Measurements from ENCODE around the gene NHERF1. TPM values are rescaled to one million over a fixed set of nuclear protein-coding genes. Genes with fewer than 3 reads are reported as not detected.

Gene NHERF1
- polyA plus RNA-seq, 1 donor (not counting 4 experiments of a cell fraction or from before 2014, with no cell fraction given), result 45.6 TPM

- no peaks in the 10 kb centered on the region for H3K27me3 ChIP-seq (ENCODE audit: control insufficient read depth, extremely low read depth, insufficient read depth, low read length)
- no peak overlapping the region for H3K27ac ChIP-seq (ENCODE audit: control insufficient read depth, insufficient read depth, low read length)
- H3K9ac ChIP-seq (ENCODE audit: control insufficient read depth, extremely low read depth, insufficient read depth, low read length), result no peak overlapping the region
- no peak overlapping the region for H3K4me2 ChIP-seq (ENCODE audit: control insufficient read depth, extremely low read depth, insufficient read depth, low read depth, low read length)
- H3K79me2 ChIP-seq (ENCODE audit: control insufficient read depth, insufficient read depth, low read length), result no peaks in the 10 kb centered on the region
- no peak overlapping the region for H2AFZ ChIP-seq (ENCODE audit: control insufficient read depth, low read length)
- H3K36me3 ChIP-seq (ENCODE audit: control insufficient read depth in 2 of 2, extremely low read depth in 1 of 2, insufficient read depth in 2 of 2, low read length in 2 of 2), result peaks cover 0 to 8% of the 10 kb centered on the region in 2 experiments
- H3K9me3 ChIP-seq (ENCODE audit: control insufficient read depth, low read depth, low read length), result no peaks in the 10 kb centered on the region
- dilution Hi-C loops (cut with MboI; ENCODE audit: extremely low pct_ligation_motif_present, low sequenced_read_pairs), result no loop called here
- FAIRE-seq (no peak), DNase-seq (ENCODE audit: low read depth, low spot score) (no peak)
- H4K20me1 ChIP-seq (ENCODE audit: control insufficient read depth, extremely low read depth, insufficient read depth, low read length), result no peaks in the 10 kb centered on the region
- H3K4me3 ChIP-seq (ENCODE audit: control insufficient read depth in 2 of 3, extremely low read depth in 1 of 3, insufficient read depth in 2 of 3, low read depth in 1 of 3, low read length in 3 of 3), result no peak overlapping the region
- TF ChIP-seq EZH2 (IDR thresholded peaks at IDR 0.05; ENCODE audit: low read length) (no peak), CTCF (optimal IDR thresholded peaks at IDR 0.05 in 1 of 3, IDR thresholded peaks at IDR 0.05 in 1 of 3, conservative IDR thresholded peaks at IDR 0.05 in 1 of 3; ENCODE audit: extremely low read depth in 1 of 3, insufficient read depth in 2 of 3, low read length in 3 of 3) (no peak)
- H3K9me1 ChIP-seq (ENCODE audit: control insufficient read depth, extremely low read depth, insufficient read depth, low read length), result no peaks in the 10 kb centered on the region
- H3K4me1 ChIP-seq (ENCODE audit: control insufficient read depth, extremely low read depth, insufficient read depth, low read length), result no peaks in the 10 kb centered on the region
These were observed 57.9 kb downstream of the NHERF1 start for GRCh38 chr17:74806334-74806733.

DNA sequence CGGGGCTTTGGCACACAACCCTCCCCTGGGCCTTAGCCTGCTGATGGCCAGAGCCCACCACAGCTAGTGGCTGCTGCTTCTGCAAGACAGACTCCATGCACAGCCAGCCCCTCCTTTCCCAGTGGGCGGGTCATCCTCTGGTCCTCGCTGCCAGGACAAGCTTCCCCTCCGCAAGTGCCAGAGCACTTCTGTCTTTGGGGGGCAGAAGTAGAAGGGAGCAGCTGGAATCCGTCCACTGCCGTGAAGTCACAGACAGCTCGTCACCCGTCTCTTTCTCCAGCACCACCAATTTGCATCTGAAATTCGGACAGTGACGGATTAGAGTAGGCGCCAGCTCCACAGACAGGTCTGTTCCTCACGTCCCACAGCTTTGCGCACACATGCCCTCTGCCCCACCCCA is 59.0 kb downstream of the NHERF1 start:
- H3K4me3 ChIP-seq (ENCODE audit: control insufficient read depth in 2 of 3, extremely low read depth in 1 of 3, insufficient read depth in 2 of 3, low read depth in 1 of 3, low read length in 3 of 3), result no peak overlapping the region
- DNase-seq (ENCODE audit: low read depth, low spot score), result no peak
- no peak overlapping the region for H3K27ac ChIP-seq (ENCODE audit: control insufficient read depth, insufficient read depth, low read length)
- TF ChIP-seq CTCF (optimal IDR thresholded peaks at IDR 0.05 in 1 of 3, IDR thresholded peaks at IDR 0.05 in 1 of 3, conservative IDR thresholded peaks at IDR 0.05 in 1 of 3; ENCODE audit: extremely low read depth in 1 of 3, insufficient read depth in 2 of 3, low read length in 3 of 3) (no peak), EZH2 (IDR thresholded peaks at IDR 0.05; ENCODE audit: low read length) (no peak)
- H3K9me1 ChIP-seq (ENCODE audit: control insufficient read depth, extremely low read depth, insufficient read depth, low read length), result no peaks in the 10 kb centered on the region
- no peaks in the 10 kb centered on the region for H3K4me1 ChIP-seq (ENCODE audit: control insufficient read depth, extremely low read depth, insufficient read depth, low read length)
- no peaks in the 10 kb centered on the region for H3K27me3 ChIP-seq (ENCODE audit: control insufficient read depth, extremely low read depth, insufficient read depth, low read length)
- no peak overlapping the region for H3K4me2 ChIP-seq (ENCODE audit: control insufficient read depth, extremely low read depth, insufficient read depth, low read depth, low read length)
- H3K36me3 ChIP-seq (ENCODE audit: control insufficient read depth in 2 of 2, extremely low read depth in 1 of 2, insufficient read depth in 2 of 2, low read length in 2 of 2), result peaks cover 0 to 11% of the 10 kb centered on the region in 2 experiments
- no peak for FAIRE-seq
- no peaks in the 10 kb centered on the region for H4K20me1 ChIP-seq (ENCODE audit: control insufficient read depth, extremely low read depth, insufficient read depth, low read length)
- H3K79me2 ChIP-seq (ENCODE audit: control insufficient read depth, insufficient read depth, low read length), result no peaks in the 10 kb centered on the region
- H3K9ac ChIP-seq (ENCODE audit: control insufficient read depth, extremely low read depth, insufficient read depth, low read length), result no peak overlapping the region
- dilution Hi-C loops (cut with MboI; ENCODE audit: extremely low pct_ligation_motif_present, low sequenced_read_pairs), result no loop called here
- no peak overlapping the region for H2AFZ ChIP-seq (ENCODE audit: control insufficient read depth, low read length)
- no peaks in the 10 kb centered on the region for H3K9me3 ChIP-seq (ENCODE audit: control insufficient read depth, low read depth, low read length)
